Renal pelvis (tissue), 4 donors: Measurements from ENCODE around the gene ARL5C. TPM values are rescaled to one million over a fixed set of nuclear protein-coding genes. Genes with fewer than 3 reads are reported as not detected.
"Not testable (repeated sequence)": the region's sequence is repeated elsewhere in the genome, so short reads cannot be mapped to it uniquely, and the experiment has no call there.

ENCODE experiments used
- DNase-seq: peaks from one replicate; pipeline ENCODE4 v3.0.0-alpha.2; 2013
- polyA plus RNA-seq, 3 donors: library from polyadenylated mRNA; unstranded; fragments of 120-200 nt; gene quantifications; one replicate each; pipeline ENCODE4 v1.2.1, GENCODE V29; 2013; ENCODE audit not compliant: insufficient read length in 3 of 3

ARL5C gene
- polyA plus RNA-seq, 3 donors = 0.30 to 0.44 (median 0.34) TPM

DNA sequence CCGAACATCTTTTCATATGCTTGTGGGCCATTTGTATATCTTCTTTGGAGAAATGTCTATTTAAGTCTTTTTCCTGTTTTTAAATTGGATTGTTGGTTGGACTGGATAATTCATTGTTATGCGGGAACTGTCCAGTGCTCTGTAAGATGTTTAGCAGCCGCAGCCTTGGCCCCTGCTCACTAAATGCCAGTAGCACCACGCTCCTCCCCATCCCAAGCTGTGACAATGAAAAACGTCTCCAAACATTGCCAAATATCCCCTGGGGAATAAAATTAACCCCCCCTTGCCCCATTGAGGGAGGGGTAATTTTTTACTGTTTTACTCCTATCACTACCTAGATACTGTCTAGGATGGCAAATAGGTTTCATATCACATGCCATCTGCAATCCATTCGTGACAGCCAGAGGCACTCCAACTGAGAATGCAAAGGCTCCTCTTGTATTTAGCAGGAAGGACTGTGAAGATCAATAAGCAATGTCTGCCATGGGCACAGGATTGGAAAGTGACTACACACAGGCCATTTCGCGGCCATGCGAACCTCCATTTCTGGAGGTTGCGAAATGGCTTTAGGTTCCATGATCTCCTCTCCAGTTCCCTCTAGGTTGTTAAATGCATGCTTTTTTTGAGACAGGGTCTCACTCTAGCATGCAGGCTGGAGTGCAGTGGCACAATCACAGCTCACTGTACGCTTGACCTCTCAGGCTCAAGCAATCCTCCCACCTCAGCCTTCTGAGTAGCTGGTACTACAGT is 23.9 kb downstream of the ARL5C start:
- no peak for DNase-seq

DNA sequence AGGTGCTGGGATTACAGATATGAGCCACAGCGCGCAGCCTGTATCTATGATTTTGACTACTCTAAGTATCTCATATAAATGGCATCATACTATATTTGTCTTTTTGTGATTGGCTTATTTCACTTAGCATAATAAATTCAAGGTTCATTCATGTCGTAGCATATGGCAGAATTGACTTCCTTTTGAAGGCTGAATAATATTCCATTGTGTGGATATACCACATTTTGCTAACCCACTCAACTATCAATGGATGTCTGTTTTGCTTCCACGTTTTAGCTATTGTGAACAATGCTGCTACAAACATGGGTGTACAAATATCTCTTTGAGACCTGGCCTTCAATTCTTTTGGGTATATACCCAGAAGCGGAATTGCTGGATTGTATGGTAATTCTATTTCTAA is 24.7 kb downstream of the ARL5C start:
- no peak for DNase-seq

DNA sequence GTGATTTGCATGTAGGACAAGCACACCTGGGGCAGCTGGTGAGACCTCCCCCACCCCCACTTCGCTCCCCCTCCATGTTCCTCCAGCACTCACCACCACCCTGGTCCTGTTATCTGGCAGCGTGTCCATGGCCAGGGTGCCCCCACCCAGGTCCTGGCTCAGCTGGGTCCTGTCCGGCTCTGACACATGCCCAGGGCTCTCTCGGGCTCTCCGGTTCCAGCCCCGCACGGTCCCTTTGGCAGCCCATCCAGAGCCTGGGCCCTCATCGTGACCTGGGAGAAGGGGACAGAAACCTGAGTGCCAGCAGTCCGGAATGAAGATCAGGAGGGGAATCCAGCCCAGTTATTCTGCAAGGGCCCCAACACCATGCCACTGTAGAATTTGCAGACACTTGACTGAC is 26.4 kb downstream of the ARL5C start:
- DNase-seq = no peak

DNA sequence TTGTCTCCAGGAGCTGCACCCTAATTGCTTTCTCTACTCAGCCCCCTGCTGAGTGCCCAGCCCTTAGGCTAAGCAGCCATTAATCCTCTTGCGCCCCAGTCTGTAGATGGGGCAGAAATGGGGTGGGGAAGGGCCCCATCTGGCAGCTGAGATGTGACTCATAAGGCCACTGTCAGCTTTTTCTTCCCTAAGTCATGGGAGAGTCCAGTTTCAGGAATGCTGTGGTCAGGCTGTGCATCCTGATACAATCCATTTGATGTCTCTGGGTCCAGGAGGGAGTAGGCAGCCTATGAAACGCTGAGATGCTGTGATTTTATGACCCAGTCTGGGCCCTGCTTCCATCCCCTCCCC is 26.8 kb downstream of the ARL5C start:
- no peak for DNase-seq

DNA sequence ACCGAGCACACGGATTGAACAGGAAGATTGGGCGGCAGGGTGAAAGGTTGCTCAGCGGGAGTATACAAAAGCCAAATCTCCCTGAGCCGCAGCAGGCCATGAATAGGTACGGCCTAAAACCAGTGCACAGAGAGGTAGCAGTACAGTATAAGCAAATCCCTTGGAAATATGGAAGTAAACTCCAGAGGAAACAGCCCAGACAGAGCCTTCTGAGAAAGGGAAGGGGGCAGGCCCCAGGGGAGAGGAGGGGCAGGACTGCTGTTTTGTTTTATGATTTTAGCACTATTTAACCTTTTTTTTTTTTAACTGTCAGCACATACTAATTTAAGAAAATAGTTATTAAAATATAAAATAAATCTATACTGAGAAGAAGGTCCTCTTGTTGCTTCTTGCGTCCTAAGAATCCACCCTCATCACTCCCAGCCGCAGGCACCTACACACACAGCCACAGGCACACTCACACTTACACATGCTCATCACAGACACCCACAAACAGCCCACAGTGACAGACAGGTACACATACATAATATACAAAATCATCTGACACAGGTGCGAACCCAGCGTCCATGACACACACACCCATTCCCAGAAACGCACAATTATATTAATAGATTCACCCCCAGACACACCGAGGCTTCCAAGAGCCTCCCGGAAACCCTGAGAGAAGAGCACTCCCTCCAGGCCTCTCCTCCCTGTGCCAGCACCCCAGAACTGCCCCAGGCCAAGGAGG is 27.4 kb downstream of the ARL5C start:
- DNase-seq = no peak

DNA sequence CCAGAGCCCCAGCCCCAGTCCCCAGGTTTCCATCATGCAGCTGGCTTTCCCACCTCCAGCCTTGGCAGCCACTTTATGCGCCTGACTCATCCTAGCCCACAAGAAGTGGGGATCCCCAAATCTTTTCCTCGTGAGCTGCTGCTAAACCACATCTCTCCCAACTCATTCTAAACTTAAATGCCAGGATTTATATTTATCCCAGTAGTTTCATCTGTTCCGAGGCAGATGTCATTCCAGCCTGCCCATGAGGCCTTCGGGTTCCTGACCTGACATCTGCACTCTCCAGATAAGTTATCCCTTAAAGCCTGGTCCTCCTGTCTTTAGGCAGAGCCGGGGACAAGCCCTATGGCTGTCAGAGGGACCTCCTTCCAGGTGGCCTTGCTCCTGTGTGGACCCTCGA is 31.1 kb downstream of the ARL5C start:
- no peak for DNase-seq

DNA sequence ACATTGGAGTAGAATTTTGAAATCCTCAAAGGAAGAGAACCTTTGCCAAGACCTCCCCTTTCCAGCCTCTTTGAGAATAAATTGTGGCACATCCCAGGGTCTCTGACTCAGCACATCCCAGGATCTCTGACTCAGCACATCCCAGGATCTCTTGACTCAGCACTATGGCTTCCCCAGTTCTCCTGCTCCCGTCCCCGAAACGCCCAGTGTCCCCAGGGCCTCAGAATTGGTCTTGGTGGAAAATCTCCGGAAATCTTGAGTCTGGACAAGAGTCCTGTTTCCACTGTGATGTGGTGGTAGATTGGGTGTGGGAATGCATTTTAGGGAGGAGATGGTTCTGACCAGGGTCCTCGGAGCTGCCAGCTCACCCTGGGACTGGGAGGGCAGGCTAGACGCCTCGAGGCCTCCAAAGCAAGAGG is 33.8 kb downstream of the ARL5C start:
- no peak for DNase-seq

DNA sequence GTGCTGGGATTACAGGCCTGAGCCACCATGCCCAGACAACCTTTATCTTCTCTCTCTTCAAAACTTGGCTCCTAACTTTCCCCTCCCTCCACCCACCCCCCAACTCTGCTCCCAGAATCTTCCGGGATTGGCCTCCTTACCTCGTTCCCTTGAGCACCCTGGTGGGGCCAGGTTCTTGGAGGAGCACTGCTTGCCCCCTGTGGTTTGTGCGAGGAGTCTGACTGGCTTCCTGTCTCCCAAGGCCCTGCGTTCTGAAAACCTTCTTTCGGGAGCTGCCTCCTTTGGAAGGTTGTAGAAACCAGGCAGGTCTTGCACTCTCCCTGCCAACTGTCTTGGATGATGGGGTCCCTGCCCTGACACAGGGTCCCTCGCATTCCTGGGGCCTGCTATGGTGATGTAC is 34.3 kb downstream of the ARL5C start:
- DNase-seq = no peak

DNA sequence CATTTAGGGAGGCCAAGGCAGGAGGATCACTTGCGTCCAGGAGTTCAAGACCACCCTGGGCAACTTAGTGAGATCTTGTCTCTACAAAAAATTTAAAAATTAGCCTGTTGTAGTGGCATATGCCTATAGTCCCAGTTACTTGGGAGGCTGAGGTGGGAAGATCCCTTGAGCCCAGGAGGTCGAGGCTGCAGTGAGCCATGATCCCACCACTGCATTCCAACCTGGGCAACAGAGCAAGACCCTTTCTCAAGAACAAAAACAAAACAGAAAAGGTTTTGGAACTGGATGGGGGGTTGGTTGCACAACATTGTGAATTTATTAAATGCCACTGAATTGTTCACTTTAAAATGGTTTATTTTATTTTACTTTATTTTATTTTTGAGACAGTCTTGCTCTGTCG is 35.8 kb downstream of the ARL5C start:
- DNase-seq = no peak

DNA sequence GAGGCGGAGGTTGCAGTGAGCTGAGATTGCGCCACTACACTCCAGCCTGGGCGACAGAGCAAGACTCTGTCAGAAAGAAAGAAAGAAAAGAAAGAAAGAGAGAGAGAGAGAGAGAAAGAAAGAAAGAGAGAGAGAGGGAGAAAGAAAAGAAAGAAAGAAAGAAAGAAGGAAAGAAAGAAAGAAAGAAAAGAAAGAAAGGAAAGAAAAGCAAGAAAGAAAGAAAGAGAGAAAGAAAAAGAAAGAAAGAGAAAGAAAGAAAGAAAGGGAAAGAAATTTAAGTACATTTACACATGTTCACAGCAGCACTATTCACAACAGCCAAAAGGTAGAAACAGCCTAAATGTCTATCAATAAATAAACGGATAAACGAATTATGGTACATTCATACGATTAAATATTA is 36.4 kb downstream of the ARL5C start:
- DNase-seq = not testable (repeated sequence)

DNA sequence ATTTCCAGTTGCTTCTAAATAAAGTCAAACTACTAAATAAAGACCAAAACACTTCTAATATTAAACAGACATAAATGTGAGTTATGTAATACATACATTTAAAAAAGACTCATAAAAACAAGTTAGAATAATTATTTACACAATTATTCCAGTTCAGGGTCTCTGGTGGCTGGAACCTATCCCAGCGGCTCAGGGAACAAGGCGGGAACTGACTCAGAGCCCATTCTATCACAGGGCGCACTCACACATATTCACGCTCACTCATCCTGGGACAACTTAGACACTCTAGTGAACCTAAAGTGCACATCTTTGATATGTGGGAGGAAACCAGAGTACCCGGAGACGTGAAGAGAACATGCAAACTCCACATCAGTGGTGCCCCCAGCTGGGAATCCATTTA is 39.5 kb downstream of the ARL5C start:
- DNase-seq = no peak

DNA sequence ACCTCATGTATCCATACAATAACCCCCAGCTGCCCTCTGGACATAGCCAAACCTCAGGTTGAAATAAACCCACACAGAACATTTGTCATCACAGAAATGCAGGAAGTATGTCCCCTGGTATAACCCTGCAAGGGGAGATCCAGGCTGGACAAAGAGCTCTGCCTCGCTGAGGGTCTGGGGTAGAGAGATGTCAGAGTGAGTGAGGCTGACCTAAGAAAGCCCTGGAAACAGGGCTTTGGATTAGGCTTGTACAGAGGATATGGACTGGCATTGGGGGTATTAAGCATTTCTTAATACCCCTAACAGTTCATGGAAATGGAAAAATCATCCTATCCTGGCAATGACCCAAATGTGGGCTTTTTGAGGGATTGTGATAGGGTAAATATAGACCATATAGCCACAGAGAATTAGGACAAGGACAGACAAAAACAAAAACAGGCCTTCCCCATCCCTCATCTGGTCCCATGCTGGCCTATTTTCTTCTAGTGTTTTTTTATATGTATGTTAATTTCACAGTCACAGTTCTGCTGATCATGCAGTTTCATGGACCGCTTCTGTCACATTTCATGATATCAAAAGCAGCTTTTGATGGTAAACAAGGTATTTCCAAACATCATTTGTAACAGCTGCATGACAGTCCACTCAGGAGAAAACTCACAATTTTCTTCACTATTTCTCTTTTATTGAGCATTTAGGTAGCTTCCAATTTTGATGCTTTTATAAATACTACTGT is 40.7 kb downstream of the ARL5C start:
- no peak for DNase-seq

DNA sequence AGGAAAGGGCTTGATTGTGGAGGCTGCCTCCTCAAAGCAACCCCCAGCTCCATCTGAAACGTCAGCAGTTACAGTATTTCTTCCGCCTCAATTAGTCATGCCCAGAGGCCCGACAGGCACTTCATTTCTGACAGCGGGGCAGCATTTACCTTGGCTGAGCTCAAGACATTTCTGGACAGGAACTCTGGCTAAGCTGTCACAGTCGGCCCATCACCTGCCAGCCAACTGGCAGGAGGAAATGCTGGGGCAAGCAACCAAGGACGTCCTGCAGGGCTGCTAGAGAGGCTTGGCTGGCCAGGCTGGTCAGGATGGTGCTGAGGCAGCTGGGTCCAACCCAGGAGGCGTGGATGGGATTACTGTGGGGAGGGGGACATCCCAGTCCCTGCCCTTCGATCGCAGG is 42.3 kb downstream of the ARL5C start:
- DNase-seq = no peak

DNA sequence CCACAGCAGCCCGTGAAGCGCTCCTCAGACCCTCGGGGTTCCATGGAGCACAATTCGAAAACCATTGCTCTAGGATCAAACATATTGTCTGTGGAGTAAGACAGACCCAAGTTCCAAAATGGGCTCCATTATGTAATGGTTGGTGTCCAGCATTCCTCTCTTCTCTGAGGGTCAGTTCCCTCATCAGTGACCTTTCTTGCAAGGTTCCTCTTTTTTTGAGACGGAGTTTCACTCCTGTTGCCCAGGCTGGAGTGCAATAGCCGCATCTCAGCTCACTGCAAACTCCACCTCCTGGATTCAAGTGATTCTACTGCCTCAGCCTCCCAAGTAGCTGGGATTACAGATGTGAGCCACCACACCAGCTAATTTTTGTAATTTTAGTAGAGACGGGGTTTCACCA is 43.0 kb downstream of the ARL5C start:
- no peak for DNase-seq

DNA sequence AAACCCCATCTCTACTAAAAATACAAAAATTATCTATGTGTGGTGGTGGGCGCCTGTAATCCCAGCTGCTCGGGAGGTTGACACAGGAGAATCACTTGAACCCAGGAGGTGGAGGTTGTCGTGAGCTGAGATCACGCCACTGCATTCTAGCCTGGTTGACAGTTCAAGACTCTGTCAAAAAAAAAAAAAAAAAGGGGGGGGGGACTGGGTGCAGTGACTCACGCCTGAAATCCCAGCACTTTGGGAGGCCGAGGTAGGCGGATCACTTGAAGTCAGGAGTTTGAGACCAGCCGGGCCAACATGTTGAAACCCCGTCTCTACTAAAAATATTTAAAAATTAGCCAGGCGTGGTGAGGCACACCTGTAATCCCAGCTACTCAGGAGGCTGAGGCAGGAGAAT is 44.0 kb downstream of the ARL5C start:
- not testable (repeated sequence) for DNase-seq

DNA sequence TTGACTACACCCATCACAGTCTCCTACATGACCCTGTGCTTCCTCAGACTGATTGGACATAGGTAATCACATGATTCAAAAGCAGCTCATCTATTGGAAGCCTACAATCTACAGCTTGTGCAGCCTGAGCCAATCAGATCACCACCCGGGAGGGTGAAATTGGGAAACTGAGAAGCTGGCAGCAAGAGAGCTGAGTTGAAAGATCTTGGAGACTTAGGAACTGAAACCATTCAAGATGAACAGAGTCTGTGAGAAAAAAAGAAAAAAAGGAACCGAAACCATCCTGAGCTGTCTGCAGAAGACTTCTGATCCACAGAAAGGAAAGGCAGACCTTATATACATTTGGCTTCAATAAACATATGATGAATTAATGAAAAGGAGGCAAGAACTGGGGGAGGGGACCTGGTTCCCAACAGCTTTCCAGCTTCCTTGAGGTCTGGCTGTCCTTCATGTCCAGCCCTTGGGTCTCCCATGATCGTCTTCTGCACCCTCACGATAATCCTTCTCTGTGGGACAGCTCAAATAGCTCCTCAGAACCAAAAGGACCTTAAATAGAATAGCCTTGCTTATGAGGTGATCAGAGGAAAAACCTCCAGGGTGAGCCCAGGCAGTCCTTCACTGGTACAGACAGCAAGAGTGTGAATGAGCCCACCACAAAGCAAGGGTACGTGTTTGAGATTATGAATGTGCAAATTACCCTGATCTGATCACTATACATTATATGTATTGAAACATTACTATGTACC is 47.1 kb downstream of the ARL5C start:
- DNase-seq = no peak

DNA sequence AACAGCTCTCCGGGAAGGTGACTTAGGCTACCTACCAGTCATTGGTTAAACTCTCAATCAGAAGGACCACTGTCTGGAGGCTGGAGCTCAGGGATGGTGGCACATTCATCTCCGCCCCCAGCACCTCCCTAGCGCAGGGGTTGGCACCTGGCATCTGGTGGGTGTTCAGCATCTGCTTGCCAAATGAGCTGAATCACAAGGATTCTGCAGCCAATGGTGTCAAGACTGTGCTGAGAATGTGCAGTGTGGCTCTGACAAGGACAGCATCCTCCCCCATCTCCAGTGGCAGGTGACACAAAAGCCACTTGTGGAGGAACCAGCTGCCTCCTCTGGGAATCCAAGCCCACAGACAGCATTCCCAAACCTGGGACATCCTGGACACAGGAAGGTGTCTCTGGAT is 49.7 kb downstream of the ARL5C start:
- no peak for DNase-seq

DNA sequence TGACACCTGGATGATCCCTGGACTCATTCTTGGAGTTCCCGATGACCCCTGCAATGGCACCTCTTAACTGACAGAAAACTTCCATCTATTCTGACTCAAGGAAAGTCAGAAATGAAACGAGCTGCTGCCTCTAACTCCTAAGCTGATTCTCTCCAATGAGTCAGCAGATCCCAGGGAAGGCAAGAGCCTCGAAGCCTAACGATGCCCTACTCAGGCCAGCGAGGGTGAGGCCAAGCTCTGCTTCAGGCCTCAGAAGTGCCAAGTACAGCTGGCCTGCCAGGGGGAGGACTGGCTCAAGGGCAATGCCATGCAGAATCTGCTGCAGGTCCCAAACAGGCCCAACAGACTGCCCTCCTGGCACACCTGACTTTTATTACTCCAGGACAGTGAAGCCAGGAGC is 50.8 kb downstream of the ARL5C start:
- DNase-seq = no peak

DNA sequence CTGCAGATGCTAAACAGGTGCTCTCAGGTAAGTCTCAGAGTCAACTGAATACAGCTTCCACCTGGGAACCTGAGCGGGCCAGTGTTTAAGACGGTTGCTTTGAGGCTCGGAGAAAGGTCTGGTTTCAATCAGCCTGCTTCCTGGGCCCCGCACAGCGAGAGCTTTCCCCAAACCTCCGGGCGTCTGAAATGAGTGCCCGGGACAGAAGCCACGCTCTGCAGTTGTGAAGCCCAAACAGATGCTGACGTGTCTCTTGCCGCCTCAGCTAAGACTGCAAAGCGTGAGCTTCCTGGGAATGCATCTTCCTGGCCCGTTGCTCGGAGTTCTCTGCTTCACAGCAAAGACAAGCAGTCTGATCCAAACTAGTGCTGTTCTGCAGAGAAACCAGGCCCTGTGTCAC is 51.2 kb downstream of the ARL5C start:
- DNase-seq = no peak

DNA sequence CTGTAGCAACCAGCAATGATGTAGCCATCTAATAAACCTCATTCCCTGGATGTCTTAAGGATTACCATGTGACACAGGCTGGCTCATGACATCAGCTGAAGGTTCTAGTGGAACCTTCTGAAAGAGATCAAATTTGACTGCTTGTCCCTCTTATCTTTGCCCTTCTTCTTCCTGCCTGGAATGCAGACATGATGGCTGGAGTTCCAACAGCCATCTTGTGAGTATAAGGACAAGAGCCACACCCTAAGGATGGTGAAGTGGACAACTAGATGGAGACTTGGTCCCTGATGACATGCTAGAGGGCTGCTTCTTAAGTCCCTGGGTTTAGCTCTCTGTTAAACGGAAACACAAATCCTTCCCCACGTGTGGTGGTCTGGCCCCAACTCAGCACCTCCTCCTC is 52.1 kb downstream of the ARL5C start:
- no peak for DNase-seq

DNA sequence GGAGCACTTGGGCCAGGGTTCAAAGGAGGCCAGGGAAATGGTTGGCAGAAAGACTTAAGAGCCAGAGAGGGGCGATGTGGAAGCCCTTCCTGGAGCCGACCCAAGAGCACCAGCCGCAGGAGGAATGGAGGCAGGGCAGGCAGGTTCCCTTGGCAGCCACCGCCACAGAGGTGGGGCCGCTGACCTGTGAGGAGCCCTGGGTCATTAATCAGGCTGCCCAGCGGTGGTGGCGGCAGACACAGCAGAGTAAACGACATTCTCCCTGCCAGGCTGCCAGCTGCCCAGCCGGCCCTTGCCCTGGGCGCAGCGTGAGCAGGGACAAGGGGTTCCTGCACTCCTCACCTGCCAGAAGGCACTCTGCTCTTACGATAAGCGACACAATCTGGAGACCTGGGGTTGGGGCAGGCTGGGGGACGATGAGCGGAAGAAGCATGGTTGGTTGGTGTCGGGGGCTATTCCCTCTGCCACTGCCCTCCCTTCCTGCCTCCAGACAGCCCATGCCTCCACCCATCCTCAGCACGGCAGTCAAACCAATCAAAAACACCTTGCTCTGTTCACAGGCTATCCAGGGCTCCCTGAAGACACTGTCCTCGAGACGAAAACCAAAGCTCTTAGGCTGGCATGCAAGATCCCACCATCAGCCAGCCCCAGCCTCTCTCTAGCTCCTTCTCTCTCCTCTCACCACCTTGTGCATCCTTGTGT is 55.4 kb downstream of the ARL5C start:
- DNase-seq = no peak
